Mammary epithelial cell (primary cell): ENCODE data around the gene SH2D3A.

Experiments used
- CTCF ChIP-seq, 2 donors: IDR thresholded peaks in 1 of 2; conservative IDR thresholded peaks in 1 of 2; 2 replicates each; pipeline ENCODE4 v1.5.1; 2011 to 2012; ENCODE audit warnings: inconsistent platforms in 2 of 2, low read length in 2 of 2, mild to moderate bottlenecking in 2 of 2, control low read depth in 1 of 2, low read depth in 1 of 2; ENCODE audit not compliant: insufficient read depth in 1 of 2; ENCODE audit errors: extremely low read depth in 1 of 2
- EZH2 ChIP-seq: IDR thresholded peaks from 2 replicates; pipeline ENCODE4 v1.6.1; 2012; ENCODE audit warnings: low read length, inconsistent platforms, borderline replicate concordance

- TF ChIP-seq CTCF (conservative IDR thresholded peaks at IDR 0.05 in 1 of 2, IDR thresholded peaks at IDR 0.05 in 1 of 2; ENCODE audit: extremely low read depth in 1 of 2, insufficient read depth in 1 of 2, low read depth in 1 of 2, low read length in 2 of 2) (peak; percentile 63 to 88), EZH2 (no peak)
Measured at GRCh38 chr19:6737873-6738786, 29.1 kb downstream of the SH2D3A start.
